Stimulated activated CD4-positive, alpha-beta T cell treated with anti-CD3 and anti-CD28 coated beads, Interleukin-12 subunit alpha, Interleukin-12 subunit beta, amount 100 ng/mL, for 4 hours (primary cell): ENCODE data around the gene F2R.
"Not testable (repeated sequence)": the region's sequence is repeated elsewhere in the genome, so short reads cannot be mapped to it uniquely, and the experiment has no call there.

Experiments
- DNase-seq: peaks from one replicate; pipeline ENCODE4 v3.0.0-alpha.2; 2020

The F2R gene

DNA sequence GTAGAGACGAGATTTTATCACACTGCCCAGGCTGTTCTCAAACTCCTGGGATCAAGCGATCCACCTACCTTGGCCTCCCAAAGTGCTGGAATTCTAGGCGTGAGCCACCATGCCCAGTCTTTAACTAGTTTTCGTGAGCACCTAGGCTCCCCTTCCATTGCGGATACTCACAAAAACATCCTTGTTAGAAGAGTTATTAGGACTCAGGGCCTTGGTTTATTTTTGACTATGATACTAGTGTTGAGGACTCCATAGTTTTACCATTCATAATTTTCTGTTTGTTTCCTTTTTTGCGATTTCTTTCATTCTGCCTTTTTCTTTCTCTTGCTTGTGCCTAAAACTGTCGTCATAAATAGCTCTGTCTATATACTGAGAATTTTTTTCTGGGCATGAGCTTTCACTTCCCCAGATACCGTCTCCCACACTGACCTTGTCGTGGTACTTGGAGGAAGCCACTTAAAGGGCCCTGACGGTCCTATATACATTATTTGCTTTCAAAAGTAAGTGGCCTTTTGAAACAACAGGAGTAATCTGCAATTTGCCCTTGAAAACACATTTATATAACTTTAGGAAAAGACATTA is 5.2 kb downstream of the F2R start:
- DNase-seq, result no peak

DNA sequence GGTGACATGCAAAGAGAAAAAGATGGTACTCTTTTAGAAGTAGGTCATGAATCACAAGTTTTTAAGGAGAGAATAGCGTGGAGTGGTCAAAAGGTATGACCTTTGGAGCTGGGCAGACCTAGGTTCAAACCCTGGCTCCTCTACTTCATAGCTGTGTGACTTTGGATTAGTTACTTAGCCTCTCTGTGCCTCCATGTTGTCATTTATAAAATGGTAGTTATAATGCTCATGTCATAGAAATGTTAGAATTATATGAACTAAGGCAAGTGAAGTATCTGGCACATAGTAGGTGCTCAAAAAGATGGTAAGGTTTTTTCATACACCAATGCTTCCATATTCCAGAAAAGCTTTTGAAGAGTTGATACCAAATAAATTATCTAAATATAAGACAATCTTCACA is 7.3 kb downstream of the F2R start:
- DNase-seq, result no peak

DNA sequence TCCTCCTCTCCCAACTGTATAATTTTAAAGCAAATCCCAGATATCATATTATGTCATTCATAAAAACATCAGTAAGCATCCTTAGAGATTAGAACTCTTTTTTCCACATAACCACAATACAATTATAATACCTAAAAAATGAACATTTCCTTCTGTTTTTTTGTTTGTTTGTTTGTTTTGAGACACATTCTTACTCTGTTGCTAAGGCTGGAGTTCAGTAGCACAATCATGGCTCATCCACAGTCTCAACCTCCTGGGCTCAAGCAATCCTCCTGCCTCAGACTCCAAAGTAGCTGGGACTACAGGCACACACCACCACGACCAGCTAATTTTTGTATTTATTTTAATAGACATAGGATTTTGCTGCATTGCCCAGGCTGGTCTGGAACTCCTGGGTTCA is 8.0 kb downstream of the F2R start:
- DNase-seq, result no peak

DNA sequence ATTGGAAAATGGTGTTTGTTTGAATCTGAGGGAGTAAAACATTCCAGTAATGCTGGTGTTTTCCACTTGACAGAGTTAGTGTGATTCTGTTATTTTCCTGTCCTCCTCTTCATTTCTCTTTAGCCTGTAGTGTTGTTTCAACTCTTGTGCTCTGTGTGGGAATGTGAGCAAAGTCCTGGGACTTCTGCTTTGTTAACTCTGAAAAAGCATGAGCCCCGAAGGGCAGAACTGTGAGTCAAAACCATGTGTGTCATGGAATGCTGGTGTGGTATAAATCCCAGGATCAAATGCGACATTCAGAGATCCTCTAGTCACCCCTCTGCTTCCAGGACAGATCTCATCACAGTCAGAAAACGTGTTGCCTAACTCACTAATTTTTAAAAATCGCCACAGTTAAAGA is 8.9 kb downstream of the F2R start:
- no peak for DNase-seq

DNA sequence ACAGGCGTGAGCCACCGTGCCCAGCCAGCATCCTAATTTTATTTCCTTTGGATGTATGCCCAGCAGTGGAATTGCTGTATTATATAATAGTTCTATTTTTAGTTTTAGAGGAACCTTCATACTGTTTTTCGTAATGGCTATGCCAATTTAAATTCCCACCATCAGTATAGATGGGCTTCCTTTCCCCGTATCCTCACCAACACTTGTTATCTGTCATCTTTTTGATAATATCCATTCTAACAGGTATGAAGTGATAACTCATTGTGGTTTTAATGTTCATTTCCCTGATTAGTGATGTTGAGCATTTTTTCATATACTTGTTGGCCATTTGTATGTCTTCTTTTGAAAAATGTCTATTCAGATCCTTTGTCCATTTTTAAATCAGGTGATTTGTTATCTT is 13.0 kb downstream of the F2R start:
- DNase-seq, result no peak

DNA sequence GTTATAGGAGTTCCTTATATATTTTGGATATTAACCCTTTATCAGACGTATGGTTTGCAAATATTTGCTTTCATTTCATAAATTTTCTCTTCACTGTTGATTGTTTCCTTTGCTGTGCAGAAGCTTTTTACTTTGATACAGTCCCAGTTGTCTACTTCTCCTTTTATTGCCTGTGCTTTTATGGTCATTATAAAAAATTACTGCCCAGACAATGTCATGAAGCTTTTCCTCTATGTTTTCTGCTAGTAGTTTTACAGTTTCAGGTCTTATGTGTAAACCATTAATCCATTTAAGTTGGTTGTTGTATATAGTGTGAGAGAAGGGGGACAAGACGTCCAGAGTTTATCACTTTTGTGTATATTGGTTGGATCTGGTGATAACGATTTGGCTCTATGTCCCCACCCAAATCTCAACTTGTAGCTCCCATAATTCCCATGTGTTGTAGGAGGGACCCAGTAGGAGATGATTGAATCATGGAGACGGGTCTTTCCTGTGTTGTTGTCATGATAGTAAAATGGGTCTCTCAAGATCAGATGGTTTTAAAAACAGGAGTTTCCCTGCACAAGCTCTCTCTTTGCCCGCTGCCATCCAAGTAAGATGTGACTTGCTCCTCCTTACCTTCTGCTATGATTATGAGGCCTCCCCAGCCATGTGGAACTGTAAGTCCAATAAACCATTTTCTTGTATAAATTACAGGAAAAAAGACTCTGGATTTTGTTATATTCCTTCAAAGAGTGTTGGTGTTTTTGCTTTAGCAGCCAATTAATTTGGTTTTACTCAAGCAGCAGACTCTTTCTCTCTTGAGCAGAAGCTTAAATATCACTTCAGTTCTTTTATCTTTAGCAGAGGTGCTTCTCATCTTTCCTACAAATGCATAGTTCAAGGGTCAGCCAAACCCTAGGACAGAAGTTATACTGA is 13.7 kb downstream of the F2R start:
- DNase-seq, result no peak

DNA sequence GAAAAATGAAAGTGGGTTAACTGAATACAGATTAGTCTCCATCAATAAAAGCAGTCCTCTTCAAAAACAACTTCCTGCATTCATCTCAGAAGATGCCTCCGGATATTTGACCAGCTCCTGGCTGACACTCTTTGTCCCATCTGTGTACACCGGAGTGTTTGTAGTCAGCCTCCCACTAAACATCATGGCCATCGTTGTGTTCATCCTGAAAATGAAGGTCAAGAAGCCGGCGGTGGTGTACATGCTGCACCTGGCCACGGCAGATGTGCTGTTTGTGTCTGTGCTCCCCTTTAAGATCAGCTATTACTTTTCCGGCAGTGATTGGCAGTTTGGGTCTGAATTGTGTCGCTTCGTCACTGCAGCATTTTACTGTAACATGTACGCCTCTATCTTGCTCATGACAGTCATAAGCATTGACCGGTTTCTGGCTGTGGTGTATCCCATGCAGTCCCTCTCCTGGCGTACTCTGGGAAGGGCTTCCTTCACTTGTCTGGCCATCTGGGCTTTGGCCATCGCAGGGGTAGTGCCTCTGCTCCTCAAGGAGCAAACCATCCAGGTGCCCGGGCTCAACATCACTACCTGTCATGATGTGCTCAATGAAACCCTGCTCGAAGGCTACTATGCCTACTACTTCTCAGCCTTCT is 16.6 kb downstream of the F2R start:
- no peak for DNase-seq

DNA sequence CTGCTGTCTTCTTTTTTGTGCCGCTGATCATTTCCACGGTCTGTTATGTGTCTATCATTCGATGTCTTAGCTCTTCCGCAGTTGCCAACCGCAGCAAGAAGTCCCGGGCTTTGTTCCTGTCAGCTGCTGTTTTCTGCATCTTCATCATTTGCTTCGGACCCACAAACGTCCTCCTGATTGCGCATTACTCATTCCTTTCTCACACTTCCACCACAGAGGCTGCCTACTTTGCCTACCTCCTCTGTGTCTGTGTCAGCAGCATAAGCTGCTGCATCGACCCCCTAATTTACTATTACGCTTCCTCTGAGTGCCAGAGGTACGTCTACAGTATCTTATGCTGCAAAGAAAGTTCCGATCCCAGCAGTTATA is 17.1 kb downstream of the F2R start:
- DNase-seq, result no peak

DNA sequence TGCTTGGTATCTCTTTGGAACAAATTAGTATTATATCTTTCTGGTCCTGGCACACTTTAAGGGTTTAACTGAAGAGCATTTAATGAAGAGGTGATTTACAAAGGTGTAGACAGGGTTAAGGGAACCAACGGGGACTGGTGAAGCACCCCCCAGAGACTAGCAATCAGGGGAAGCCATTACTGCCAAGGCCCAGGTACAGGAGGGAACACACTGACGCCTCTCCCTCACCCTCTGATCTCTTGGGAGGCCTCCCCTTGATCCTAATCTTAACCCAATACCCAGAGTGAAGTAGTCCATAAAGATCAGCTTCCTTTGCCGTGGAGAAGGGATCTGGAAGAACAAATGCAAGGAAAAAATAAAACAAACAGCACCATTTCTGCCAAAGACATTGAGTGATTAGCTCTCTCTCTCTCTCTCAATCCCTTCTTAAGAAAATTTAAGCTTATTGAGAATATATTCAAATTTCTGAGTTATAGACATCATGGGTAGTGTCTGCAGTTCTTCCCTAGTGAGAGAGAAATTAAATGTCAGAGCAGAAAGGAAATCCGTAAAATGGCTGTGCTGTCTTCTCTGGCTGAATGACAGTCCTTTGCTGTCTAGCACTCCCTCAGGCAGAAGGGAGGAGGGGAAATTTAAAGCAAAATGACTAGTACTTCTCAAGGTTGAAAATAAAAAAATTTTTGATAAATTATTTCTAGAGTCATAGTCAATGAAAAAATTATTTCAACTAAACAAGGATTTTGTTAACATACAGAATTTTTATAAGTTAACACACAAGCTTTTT is 20.0 kb downstream of the F2R start:
- DNase-seq, result no peak

DNA sequence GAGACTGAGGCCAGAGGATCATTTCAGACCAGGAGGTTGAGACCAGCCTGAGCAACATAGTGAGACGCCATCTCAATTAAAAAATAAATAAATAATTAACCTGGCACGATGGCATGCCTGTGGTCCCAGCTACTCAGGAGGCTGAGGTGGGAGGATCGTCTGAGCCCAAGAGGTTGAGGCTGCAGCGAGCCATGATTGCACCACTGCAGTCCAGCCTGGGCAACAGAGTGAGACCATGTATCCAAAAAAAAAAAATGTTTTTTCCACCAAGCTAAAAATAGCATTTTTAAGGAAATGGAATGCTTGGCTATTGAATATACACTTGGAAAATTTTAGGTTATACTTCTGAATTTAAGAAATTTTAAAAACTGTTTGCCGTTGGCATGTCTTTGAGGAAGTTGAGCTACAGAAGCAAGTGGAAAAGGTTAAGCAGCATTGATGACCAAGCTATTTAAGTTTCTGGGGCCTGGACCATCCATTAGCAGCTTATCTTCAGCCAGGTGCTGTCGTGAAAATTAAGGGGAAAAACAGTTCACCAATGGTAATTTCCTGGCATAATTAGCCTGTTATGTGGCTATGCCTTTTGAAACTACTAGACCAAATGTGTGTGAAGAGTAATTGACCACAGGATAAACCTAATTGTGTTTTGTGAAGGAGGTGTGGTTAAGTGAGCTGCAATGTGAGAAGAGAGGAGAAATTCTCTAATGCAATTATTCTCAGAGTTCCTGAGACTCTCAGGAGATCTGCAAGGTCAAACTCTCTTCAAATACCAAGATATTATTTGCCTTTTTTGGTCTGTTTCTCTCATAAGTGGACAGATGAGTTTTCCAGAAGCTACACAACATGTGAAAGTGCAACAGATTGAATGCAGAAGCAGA is 21.0 kb downstream of the F2R start:
- DNase-seq, result no peak

DNA sequence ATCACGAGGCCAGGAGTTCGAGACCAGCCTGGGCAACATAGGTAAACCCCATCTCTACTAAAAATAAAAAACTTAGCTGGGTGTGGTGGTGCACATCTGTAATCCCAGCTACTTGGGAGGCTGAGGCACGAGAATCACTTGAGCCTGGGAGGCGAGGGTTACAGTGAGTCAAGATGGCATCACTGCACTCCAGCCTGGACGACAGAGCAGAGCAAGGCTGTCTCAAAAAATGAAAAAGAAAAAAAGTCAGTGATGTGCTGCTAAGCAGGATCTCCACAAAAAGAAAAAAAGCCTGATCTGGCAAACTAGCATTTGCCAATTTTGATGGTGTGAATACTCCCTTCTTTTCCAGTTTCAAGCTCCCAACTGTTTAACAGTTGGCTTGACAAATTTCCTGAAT is 21.9 kb downstream of the F2R start:
- no peak for DNase-seq

DNA sequence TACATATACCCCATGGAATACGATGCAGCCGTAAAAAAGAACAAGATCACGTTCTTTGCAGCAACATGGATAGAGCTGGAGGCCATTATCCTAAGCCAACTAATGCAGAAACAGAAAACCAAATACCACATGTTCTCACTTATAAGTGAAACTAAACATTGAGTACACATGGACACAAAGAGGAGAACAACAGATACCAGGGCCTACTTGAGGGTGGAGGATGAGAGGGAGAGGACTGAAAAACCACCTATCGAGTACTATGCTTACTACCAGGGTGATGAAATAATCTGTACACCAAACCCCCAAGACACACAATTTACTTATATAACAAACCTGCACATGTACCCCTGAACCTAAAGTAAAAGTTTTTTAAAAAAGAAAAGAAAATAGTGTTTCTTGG is 25.6 kb downstream of the F2R start:
- DNase-seq, result not testable (repeated sequence)

DNA sequence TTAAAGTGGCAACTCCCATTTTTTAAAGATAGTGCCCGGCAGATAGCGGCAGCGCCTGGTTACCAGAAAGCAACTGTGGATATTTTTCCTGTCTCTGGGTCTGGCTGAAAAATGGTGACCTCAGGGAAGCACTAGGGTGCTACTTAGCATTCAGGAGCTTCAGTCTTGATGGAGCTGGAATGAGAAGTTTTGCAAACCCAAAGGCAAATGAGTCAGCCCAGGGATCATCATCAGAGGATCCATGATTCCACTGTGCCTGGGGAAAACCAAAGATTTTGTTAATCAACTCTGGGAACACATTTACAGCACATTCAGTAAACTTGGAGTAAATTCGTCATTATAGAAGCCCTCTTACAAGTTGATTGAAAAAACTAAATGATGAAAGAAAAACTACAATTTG is 26.7 kb downstream of the F2R start:
- no peak for DNase-seq

DNA sequence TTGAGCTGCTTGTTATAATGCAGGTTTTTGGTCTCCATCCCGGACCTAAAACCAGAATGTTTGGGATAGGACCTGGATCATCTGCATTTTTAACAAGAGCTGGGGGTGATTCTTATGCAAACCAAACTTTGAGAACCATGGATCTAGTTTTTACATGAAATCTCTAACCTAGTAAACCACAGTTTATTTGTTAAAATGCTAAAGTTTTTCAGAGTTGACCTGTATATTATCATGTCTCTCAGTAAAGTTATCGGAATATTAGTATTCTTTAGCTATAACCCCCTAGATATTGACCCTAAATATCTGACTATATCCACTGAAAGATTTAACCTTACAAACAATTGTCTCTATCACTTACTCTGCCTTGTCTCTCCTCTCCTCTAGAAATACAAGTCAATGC is 28.7 kb downstream of the F2R start:
- no peak for DNase-seq

DNA sequence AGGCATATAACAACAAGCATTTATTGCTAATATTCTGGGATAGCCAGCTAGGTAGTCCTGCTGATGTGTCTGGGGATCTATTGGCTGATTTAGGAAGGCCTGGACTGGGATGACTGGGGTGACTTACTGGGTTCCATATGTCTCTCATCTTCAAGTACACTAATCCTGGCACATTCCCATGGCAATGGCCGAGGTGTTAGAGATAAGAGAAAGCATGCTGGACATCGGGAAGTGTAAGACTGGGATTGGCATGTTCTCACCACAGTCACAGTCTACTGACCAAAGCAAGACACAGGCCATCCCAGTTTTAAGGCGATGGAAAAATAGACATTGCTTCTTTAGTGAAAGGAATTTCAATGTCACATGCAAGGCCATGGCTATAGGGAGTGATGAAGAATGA is 29.7 kb downstream of the F2R start:
- no peak for DNase-seq

DNA sequence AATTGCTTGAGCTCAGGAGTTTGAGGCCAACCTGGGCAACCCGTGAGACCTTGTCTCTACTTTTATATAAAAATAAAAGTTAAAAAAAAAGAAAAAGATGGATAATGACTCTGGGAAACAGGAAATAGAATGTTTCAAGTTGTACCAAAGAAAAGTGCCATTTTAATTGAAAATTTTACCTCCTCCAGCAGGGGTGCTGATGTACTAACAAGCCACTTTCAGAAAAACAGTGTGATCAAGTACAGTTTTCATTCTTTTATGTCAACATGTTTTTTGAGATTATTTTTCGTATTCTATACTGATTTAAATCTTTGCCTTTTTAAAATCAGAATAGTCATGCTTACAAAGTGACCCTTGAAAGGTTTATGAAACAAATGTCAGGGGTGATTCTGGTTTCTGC is 30.8 kb downstream of the F2R start:
- no peak for DNase-seq

DNA sequence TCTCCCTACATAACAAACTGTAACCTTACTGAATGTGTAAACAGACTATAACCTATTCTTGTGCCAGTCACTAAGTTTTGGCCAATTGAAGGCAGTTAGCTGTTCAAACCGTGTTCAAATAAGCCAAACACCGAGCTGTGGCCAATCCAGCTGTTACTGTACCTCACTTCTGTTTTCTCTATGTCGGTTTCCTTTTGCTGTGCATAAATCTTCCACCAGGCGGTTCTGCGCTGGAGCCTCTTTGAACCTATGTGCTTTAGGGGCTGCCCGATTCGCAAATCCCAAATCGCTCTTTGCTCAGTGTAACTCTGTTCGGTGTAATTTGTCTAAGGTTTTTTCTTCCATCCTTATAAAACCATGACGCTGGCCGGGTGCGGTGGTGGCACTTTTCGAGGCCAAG is 31.8 kb downstream of the F2R start:
- no peak for DNase-seq

DNA sequence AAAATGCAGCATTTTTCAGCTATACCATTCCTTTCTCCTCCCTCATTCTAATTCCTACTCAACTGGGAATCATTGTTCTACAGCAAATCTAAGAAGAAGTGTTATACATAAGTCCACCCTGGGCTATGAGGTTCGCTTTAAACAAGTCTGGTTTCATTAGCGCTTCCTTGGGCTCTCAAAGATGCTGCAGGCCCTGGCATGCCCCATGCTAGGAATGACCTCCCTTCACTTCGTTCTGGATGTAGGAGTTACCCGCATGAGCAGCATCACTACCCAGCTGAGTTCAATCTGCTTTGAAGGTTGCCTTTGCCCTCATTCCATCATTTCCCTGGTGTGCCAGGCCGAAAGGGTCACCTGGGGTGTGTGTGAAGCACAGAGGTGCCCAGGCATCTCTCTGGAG is 35.4 kb downstream of the F2R start:
- no peak for DNase-seq

DNA sequence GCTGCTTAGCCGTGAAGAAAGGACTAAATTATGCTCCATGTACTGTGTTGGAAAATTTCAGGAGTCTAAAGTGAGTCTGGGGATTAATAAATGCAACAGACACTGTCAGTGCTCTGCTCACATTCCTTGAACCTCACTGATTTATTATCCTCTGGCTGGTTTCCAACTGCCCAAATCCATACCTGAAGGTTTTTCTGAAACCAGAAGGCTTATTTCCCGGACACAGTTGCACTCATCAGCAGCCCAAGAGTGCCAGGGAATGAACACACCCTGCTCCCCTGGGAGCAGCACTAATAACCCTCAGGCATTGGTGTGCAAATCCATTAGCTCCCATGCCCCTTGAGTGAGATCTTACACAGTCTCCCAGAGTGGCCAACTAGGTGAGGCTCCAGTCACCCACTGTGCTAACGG is 38.7 kb downstream of the F2R start:
- DNase-seq, result no peak

DNA sequence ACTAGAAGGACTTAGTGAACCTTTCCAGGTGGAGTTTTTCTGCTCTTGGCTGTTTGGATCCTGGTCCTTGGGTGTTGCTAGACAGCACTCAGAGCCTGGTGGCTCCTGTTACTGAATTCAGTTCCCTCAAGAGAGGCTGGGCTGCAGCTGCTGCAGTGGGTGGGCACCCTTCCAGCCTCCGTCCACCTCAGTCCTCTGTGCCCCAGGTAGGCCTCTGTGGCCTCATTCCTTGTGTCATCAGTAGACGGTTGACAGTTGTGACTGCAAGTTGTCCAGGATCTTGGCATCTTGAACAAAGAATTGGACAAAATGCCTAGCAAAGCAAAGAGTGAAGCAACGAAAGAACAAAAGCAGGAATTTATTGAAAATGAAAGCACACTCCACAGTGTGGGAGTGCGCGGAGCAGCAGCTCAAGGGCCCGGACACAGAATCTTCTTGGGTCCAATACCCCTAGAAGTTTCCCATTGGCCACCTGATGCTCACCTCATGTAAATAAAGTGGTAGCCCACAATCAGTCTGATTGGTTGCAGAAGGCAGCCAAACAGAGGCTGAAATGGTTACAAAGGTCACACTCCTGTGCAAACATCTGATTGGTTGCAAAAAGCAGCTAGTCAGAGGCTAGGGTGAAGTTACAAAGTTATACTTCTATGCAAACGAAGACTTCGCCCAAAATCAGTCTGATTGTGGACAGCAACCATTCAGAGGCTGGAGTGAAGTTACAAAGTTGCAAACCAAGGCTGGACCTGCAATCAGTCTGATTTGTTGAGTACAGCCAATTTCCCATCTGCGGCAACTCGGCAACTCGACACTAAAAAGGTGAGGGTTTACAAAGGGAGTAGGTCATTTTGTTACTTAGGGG is 40.1 kb downstream of the F2R start:
- no peak for DNase-seq

DNA sequence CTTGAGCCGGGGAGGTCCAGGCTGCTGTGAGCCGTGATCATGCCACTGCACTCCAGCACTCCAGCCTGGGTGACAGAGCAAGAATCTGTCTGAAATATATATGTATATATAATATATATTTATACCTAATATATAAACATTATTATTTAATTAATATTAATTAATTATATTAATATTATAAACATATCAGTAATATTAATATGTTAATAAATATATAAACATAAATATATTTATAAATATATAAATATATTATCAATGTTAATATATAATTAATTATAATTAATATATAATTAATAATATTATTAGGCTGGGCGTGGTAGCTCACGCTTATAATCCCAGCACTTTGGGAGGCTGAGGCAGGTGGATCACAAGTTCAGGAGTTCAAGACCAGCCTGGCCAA is 41.1 kb downstream of the F2R start:
- no peak for DNase-seq

DNA sequence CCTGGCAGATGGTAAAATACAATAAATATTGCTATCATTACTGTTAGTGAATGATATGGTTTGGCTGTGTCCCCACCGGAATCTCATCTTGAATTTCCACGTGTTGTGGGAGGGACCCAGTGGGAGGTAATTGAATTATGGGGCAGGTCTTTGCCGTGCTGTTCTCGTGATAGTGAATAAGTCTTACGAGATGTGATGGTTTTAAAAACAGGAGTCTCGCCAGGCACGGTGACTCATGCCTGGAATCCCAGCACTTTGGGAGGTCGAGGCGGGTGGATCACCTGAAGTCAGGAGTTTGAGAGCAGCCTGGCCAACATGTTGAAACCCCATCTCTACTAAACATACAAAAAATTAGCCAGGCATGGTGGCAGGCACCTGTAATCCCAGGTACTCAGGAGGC is 45.2 kb downstream of the F2R start:
- not testable (repeated sequence) for DNase-seq
